ENCODE measurements around the gene NMRK2.
A peak's percentile ranks its signal among the peaks of the same experiment; 100 is the strongest.

Gene NMRK2

GRCh38 chr19:3982701-3983541 is 50.1 kb downstream of the NMRK2 start:
- DNase-seq = no peak

- DNase-seq = no peak
Measured at GRCh38 chr19:3983542-3983914, 50.7 kb downstream of the NMRK2 start.

- no peak for DNase-seq
Measured at GRCh38 chr19:3983936-3984583, 51.2 kb downstream of the NMRK2 start.

GRCh38 chr19:3984584-3984907 is 51.7 kb downstream of the NMRK2 start:
- DNase-seq = no peak

GRCh38 chr19:3984908-3985642 is 52.2 kb downstream of the NMRK2 start, which contains the start of gene EEF2:
Gene EEF2 (minus strand): TSS chr19:3985463. CDS start chr19:3985380, 83 bp downstream.
- DNase-seq = peak; percentile 85

- DNase-seq = no peak
Measured at GRCh38 chr19:3985643-3986259, 52.9 kb downstream of the NMRK2 start.

- DNase-seq = peak; percentile 24
Measured at GRCh38 chr19:3986260-3987041, 53.6 kb downstream of the NMRK2 start.

GRCh38 chr19:3987619-3988371 is 54.9 kb downstream of the NMRK2 start:
- DNase-seq = peak; percentile 79

- no peak for DNase-seq
Measured at GRCh38 chr19:3990815-3991117, 57.9 kb downstream of the NMRK2 start.
